Subcutaneous adipose tissue (tissue), 4 donors: ENCODE results near the gene FBLN2. TPM values are rescaled to one million over a fixed set of nuclear protein-coding genes. Genes with fewer than 3 reads are reported as not detected.

Source experiments
- total RNA-seq, 4 donors: library from RNA; depleted of rRNA; stranded (reverse); fragments of >200 nt; gene quantifications; one replicate each; pipeline ENCODE4 v1.1.0, GENCODE V29; 2016
- TF ChIP-seq, protein P1 (sequence below): fragments of 450-650 bp; IDR thresholded peaks from one replicate; pipeline ENCODE4 v1.5.1; 2016; ENCODE audit warnings: low read depth, mild to moderate bottlenecking, control low read depth, antibody characterized with exemption, moderate library complexity

FBLN2 gene
- total RNA-seq, 4 donors from 2014 or later = 215 to 456 (median 410) TPM

DNA sequence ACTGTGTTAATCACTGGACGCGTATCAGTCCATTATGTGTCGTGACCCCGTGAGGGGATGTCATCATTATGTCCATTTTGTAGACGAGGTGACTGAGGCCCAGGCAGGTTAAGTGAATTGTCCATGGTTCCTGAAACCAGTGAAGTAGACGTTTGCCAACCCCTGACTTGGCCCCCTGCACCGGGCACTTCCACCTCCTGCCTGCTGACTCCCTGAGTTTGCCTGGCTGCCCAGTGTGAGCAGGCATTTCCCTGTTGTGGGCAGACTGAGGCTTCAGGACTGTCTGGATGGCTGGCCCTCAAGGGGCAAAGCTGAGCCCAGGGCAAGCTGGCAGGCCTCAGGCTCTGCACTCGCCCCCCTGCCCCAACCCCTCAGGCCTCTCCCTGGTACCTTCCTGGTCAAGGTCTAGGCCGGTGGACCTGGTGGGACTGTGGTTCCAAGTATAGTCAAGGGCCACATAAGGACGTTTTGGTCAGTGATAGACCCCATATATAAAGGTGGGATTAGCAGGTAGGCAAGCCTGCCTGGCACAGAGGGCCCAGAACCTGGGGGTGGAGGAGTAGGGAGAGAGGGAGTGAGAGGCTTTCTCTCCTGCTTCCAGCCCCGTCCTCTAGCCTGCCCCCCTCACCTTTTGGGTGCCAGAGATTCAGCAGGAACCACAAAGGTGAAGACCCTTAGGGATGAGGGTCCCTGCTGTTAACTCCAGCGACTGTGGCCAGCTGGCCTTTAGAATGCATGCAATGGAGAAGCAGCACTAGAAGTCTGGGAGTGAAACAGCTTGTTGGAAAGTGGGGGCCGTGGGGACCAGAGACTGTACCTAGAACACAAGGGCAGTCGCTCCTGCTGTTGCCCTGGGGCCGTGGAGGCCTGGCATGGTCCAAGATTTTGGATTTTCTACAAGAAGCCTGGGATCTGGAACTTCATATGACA is 34.6 kb downstream of the FBLN2 start:
- TF ChIP-seq, protein P1, sequence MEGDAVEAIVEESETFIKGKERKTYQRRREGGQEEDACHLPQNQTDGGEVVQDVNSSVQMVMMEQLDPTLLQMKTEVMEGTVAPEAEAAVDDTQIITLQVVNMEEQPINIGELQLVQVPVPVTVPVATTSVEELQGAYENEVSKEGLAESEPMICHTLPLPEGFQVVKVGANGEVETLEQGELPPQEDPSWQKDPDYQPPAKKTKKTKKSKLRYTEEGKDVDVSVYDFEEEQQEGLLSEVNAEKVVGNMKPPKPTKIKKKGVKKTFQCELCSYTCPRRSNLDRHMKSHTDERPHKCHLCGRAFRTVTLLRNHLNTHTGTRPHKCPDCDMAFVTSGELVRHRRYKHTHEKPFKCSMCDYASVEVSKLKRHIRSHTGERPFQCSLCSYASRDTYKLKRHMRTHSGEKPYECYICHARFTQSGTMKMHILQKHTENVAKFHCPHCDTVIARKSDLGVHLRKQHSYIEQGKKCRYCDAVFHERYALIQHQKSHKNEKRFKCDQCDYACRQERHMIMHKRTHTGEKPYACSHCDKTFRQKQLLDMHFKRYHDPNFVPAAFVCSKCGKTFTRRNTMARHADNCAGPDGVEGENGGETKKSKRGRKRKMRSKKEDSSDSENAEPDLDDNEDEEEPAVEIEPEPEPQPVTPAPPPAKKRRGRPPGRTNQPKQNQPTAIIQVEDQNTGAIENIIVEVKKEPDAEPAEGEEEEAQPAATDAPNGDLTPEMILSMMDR = no peak

DNA sequence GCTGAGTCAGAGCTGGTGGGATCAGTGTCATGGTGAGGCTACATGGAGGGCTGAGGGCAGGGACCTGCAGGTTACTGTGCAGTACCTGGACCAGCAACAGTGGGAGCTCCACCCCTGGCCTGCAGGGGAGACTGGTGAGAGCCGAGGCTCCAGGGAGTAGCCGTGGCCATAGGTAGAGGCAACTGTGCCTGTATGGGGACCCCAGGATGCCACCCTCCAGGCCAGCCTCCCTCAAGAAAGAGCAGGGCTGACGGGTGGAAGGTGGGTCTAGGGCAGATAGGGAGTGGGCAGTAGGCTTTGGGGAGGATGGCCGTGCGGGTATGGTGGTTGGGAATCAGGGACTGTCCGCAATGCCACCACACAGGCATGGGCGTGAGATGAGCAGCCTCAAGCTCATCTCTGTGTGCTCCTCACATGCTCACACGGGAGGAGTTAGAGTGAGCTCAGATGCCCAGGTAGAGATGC is 35.5 kb downstream of the FBLN2 start:
- TF ChIP-seq, protein P1 = no peak

DNA sequence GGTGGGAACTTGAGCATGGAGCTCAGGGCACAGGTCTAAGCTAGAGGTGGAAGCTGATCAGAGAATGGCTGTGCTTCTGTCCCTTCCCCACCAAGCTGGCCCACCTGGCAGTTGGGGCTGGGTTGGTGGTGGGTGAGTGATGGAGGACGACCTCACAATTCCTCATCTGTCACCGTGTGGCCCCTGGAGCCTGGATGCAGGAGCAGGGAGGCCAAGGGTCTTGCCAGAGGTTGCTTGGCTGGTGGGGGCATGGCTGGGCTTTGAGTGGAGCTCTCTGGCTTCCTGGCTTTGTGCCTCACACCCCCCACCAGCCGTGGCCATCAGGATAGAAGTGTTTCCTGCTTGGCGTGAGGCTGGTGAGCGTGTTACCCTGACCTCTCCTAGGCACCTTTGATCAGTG is 36.0 kb downstream of the FBLN2 start:
- TF ChIP-seq, protein P1 = no peak

DNA sequence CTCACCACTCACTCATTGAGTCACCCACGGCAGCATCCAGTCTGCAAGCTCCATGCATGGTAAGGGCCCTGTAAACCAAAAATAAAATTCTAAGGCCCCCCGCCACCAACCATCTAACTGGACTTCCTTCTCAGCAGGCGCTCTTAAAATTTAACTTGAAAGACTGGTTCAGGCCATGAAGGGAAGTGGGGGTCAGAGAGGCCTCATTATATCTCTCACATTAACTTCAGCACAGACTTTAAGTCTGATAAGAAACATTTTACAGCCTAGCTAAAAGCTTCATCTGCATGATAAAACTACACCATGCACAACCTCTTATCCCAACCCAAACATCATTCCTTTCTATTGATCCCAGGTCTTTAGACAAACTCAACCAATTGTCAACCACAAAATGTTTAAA is 38.5 kb downstream of the FBLN2 start:
- TF ChIP-seq, protein P1 = no peak

DNA sequence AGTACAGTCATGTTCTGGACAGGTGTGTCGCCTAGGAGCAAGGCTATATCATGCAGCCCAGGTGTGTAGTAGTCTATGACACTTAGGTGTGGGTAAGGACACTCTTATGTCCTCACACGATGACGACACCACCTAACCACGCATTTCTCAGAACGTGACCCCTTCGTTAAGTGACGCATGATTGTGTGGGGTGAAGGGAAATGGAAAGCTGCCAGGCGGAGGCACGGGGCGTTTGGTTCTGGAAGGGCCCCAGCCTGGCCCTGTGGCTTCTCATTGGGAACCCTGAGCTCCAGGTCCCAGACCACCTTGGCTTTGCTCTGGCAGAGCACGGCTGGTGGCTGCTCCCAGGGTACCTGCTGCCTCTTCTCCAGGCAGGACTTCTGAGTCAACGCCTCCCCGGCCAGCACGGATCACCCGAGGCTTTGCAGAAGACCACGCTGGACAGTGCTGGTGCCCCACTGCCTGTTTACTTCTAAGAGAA is 39.3 kb downstream of the FBLN2 start:
- TF ChIP-seq, protein P1 = no peak

DNA sequence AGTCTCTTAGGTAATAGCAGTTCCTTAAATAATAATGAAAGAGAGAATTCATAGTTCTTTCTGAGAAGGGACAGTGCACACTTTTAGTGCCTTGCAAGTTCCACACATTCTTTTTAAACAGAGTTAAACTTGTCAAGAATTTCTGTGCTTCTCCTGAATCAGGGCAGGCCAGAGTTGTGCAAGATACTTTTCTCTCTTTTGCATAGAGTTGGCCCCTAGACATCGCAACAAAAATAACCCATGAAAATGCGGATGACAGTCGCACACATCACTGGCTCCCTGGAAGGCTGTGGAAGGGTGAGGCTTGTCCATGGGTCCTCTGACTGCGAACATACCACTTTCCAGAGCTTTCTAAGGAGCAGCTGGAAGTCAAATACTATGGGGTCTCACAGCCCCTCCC is 40.1 kb downstream of the FBLN2 start:
- TF ChIP-seq, protein P1 = no peak

DNA sequence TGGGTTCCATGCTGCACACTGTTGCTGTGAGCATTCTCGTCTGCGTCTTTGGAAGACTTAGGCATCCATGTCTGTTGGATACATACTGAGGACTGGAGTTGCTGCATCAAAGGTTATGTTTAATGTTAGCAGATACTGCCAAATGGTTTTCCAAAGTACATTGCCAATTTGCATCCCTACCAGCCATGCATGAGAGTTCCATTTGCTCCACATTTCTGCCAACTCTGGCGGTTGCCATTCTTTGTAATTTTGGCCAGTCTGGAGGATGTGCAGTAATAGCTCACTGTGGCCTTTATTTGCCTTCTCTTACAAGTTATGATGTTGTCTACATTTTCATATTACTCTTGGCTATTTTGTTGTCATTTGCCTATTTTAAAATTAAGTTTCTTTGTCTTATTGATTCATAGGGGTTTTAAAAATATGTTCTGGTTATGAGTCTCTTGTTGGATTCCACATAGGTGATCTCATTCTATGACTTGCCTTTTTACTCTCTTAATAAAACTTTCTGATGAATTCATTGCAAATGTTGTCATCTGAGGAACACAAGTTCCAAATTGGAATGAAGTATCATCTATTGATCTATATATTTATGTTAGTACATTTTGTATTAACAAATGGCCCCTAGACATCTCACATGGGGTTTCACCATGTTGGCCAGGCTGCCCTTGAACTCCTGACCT is 42.1 kb downstream of the FBLN2 start:
- TF ChIP-seq, protein P1 = no peak
